Measurements from ENCODE around the gene ZFAND2B.
A peak's percentile ranks its signal among the peaks of the same experiment; 100 is the strongest.

The ZFAND2B gene

DNA sequence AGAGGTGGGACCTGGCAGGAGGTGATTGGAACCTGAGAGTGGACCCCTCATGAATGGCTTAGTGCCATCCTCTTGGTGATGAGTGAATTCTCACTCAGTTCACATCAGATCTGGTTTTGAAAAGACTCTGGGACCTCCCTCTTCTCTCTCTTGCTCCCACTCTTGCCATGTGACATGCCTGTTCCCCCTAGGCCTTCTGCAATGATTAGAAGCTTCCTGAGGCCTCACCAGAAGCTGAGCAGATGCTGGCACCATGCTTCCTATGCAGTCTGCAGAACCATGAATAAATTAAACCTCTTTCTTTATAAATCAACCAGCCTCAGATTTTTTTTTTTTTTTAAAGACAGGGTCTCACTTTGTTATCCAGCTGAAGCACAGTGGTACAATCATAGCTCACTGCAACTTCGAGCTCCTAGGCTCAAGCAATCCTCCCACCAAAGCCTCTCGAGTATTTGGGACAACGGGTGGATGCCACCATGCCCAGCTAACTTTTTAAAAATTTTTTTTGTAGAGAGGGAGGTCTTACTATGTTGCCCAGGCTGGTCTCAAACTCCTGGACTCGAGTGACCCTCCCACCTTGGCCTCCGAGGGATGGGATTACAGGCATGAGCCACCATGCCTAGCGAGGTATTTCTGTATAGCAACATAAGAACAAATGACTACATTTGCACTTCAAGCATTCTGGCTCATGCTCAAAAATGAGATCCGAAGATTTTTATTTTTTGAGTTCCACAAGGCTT is 2.0 kb upstream of the ZFAND2B start:
- DNase-seq (no peak), ATAC-seq (no peak)

DNA sequence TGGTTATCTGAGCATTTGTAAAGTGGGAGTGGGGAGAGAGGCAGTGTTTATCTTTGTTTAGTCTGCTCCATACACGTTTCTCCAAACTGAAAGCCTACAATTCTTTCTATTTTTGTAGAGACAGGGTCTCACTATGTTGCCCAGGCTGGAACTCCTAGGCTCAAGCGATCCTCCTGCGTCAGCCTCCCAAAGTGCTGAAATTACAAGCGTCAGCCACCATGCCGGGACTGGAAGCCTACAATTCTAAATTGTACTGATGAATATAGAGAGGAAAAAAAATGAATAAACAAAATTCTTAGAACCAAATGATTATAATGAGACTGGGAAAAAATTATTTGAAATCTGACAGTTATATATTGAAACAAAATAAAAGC is 1.4 kb upstream of the ZFAND2B start:
- no peak for ATAC-seq
- DNase-seq, result no peak

DNA sequence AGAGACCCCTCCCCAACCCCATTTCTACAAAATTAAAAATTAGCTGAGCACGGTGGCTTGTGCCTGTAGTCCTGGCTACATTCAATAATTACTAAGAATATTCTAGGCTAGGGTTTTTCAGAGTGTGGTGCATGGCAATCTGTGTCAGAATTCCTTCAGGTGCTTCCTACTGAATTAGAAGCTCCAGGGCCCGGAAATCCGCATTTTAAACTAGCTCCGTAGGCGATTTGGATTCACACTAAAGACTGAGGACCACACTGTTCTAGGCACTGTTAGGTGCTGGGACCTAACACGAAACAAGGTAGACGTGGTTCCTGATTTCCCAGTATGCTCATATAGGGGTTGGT is 628 bp upstream of the ZFAND2B start:
- no peak for ATAC-seq

DNA sequence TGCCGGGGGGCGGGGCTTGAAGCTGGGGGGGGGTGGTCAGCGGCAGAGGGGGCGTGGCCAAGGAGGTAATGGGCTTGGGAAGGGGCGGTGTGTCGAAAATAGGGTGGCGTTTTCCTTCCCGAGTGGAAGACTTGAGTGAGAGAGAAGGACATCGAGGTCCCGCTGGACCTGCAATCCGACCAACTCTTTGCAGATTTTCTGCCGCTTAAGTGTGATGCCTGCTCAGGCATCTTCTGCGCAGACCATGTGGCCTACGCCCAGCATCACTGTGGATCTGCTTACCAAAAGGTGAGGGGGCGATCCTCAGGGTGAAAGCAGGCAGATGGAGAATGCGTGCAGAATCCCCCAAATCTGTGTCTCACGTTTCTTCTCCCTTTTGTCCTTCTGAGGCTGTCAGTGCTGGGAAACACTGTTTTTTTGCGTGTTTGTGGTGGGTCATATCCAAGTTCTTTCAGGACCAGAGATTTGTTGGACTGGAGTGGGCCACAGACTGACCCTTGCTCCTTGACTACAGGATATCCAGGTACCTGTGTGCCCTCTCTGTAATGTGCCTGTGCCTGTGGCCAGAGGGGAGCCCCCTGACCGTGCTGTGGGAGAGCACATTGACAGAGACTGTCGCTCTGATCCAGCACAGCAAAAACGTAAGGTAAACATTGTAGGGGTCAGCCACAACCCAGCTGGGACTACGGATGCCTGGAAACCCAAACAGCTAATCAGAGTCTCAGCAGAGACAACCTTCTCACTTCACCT is 727 bp downstream of the ZFAND2B start:
- DNase-seq, result no peak

More for the DNA sequence above, 628 bp upstream of the ZFAND2B start:
- DNase-seq, result no peak

DNA sequence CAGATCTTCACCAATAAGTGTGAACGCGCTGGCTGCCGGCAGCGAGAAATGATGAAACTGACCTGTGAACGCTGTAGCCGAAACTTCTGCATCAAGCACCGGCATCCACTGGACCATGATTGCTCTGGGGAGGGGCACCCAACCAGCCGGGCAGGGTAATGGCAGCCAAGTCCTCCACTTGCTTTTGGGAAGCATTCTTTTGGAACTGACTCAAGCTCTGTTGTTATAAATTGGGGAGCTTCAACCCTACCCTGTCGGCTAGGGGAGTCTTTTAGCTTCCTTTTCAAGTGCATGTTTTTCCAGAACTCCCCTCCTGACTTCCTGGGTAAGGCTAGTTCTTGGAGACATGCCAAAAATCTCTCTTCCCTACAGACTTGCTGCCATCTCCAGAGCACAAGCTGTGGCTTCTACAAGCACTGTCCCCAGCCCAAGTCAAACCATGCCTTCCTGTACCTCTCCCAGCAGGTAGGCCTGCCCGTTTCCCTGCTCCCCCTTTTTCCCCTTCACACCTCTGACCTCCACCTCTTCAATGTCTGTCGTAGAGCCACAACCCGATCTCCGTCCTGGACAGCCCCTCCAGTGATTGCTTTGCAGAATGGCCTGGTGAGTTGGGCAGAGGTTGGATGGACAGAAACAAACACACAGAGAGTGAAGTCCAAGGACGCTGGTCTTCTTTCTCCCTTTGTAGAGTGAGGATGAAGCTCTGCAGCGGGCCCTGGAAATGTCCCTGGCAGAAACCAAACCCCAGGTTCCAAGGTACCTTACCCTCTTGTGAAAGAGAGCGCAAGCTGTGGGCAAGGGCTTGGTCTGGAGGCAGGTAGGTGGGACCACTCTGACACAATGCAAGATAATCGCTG is 1.5 kb downstream of the ZFAND2B start:
- no peak for DNase-seq

More for the DNA sequence above, 727 bp downstream of the ZFAND2B start:
- no peak for ATAC-seq

DNA sequence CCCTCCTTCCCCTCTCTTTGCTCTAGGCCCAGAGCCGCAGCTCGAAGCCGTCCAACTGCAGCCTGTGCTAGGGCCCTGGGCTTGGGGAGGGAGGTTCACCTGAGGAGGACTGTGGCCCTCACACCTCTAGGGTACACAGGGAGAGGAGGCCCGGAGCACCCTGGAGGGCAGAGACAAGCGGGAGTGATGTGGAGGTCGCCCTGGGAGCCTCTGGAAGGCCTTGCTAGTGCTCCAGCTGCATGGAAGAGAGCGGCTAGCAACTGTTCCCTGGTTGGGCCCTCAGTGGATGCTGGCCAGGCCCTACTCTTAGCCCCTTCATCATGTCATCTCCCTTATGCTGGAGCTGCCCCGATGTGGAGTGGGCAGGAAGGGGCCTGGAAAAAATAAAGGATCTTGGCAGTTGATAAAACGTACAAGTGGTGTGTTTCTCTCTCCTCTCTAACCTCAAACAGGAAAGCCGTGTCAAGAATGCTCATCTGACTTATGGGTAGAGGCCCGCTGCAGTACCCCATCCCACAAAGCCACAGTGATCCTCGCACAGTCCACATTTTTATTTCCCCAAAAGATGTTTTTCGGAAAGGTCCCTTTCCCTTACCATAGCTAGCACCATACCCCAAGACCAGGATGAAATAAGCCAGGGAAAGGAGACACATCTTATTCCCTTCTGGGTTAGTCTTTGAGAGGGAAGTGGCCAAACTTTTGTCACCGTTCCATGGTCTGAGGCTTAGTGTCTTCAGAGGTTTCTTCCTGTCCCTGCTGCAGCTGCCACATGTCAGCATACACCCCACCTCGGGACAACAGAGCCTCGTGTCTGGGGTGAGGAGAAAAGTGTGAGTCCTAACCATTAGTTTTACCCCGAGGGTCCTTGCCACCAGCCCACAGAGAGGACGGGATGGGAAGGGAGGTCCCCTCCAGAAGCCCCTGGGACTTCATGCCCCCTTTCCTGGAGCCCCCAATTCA is 2.9 kb downstream of the ZFAND2B start:
- ATAC-seq, result no peak

More for the DNA sequence above, 1.5 kb downstream of the ZFAND2B start:
- ATAC-seq, result no peak

DNA sequence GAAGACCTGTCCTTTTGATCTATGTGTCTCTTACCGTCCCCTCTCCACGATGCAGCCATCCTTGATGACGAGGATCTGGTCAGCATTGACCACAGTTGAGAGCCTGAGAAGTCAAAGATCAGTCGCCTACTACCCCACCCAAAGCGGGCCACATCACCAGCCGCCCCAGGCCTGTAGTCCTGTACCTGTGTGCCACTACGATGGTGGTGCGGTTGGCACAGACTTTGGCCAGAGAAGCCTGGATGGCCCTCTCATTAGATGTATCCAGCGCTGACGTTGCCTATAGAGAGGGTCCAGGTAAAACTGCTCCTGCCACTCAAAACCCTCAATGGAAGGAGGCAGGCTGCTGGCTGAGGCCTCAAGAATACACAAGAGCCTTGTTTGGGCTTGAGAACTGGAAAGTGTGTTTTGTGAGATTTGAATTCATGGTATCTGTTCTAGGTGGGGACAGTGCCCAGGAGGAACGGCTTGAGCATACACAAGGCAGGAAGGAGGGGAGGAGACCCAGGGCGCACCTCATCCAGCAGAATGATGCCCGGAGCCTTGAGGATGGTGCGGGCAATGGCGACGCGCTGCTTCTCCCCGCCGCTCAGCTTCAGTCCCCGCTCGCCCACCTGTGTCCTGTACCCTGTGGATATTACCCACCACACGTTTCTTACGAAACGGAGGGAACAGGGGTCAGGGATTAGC is 3.8 kb downstream of the ZFAND2B start:
- DNase-seq, result no peak

More for the DNA sequence above, 2.9 kb downstream of the ZFAND2B start:
- DNase-seq, result no peak

DNA sequence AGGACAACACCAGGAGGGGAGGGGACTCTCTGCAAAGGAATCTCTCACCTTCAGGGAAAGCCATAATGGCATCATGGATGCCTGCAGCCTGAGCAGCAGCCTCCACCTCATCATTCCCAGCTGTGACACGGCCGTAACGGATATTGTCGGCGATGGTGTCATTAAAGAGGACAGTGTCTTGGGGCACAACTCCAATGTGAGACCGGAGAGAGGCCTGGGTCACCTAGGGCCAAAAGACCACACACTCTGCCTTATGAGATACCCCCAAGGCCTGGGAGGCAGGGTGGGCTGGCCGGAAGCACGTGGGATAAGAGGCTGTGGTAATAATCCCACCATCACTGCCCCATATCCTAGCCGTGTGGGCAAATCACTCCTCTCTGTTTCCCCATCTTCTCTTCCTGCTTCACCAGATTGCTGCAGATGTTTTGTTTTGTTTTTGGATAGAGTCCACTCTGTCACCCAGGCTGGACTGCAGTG is 4.3 kb downstream of the ZFAND2B start:
- no peak for ATAC-seq
- no peak for DNase-seq

More for the DNA sequence above, 3.8 kb downstream of the ZFAND2B start:
- ATAC-seq, result no peak

DNA sequence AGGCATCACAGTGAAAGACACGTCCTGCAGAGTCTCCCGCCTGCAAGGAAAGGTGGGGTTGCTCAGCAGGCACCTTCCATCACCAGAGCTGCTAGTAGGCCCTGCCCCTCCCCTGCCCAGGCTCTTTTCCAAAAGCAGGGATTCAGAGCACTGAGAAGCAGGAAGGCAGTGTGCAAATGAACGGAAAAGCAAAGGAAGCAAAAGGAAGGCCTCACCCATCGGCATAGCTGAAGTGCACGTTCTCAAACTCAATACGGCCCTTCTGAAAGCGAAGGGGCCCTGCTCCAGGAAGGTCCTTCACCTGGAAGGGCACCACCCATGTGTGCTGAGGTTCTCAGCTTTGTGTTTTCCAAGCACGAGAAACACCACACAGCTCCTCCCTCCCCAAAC is 6.4 kb downstream of the ZFAND2B start:
- DNase-seq, result no peak
- no peak for ATAC-seq

DNA sequence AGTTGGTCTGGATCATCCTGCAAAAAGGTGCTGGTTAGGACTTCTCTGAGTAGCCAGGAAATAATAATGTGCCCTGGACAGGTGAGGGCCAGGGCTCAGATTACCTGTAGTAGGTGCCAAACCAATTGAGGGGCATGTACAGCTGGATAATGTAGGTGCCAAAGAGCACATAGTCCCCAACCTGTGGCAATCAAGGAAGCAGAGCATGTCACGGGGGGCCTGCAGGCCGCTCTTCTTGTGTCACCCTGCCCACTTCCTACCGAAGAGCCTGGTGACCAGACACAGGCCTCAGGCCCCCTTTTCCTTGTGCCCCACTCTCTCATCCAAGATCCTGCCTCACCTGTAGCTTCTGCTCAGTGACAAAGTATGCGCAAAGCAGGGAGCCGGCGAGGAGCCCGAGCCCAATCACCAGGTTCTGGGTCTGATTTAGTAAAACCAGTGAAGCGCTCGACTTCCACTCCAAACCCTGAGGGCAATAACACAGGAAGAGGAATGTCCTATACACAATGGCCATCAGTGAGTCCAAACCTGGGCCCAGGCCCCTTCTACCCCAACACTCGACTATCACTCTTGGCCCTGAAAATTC is 7.0 kb downstream of the ZFAND2B start:
- DNase-seq (no peak), ATAC-seq (no peak)

DNA sequence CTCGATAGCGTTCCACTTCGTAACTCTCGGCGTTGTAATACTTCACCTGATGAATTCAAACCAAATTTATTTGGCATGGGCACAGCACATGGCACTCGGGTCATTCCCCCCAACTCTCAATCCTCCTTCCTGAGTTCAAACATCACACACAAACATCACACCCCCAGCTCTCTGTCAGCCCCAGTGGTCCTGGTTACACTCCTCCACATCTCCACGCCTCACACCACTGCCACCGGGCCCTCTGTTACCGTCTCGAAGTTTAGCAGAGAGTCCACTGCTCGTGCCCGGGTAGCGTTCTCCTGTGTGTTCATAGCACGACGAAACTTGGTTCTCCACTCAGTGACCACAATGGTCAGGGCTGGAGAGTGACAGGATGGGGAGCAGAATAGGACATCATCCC is 7.6 kb downstream of the ZFAND2B start:
- no peak for DNase-seq
- no peak for ATAC-seq

DNA sequence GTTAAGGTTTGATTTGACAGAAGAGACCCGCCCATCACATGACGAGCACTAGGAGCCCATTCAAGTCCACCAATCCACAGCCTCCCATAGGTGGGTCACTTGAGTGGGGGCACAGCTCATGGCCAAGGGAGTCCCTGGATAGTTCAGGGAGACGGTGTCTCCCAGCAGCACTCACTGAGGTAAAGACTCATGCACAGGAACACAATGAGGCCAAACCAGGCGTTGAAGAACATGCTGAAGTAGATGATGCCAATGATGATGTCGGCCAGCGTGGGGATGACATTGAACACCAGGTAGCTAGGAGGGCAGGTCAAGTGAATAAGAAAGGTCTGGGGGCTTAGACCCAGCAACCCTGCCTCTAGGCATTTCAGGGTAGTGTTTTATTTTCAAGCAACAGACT is 8.2 kb downstream of the ZFAND2B start:
- DNase-seq (no peak), ATAC-seq (no peak)

DNA sequence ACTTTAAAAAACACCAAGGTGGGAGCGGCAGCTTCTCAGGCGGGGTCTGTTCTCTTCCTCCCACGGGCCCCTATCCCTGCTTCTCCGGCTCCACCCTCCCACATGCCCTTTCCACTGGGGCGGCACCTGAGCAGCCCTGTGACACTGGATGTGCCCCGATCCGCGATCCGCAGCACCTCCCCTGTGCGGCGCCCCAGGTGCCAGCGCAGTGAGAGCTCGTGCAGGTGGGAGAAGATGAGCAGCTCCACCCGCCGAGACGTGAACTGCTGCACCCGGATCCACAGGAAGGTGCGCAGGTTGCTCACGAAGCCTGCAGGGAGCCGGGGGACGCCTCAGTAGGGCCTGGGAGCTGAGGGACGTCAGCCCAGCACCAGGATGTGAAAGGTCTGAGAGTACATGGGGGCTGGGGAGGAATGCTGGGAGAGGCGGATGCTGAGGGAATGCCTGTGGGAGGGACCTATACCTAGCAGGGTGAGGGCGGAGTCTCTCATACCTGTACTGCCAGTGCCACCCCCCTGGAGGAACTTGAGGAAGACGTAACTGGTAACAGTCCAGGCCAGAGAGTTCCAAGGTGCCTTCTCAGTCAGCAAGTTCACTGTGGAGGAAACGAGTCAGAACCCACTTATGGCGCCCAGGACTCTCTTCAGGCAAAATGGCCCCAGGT is 9.4 kb downstream of the ZFAND2B start:
- DNase-seq (no peak), ATAC-seq (no peak)

DNA sequence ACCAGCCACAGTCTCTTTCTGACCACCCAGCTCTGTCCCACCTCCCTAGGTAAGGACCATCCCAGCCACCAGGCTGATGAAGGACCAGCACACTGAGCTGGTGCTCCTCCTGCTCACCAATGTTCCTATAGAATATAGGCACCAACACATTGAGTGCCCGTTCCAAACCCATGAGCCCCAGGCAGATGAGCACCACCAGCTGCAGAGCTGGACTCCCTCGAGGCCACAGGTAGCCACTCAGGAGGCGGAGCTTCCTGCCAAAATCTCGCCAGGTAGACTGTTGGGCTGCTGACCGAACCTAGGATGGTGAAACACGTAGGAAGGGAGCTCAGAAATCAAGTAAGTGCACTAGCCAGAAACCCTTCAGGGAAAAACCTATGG is 9.9 kb downstream of the ZFAND2B start:
- no peak for ATAC-seq

DNA sequence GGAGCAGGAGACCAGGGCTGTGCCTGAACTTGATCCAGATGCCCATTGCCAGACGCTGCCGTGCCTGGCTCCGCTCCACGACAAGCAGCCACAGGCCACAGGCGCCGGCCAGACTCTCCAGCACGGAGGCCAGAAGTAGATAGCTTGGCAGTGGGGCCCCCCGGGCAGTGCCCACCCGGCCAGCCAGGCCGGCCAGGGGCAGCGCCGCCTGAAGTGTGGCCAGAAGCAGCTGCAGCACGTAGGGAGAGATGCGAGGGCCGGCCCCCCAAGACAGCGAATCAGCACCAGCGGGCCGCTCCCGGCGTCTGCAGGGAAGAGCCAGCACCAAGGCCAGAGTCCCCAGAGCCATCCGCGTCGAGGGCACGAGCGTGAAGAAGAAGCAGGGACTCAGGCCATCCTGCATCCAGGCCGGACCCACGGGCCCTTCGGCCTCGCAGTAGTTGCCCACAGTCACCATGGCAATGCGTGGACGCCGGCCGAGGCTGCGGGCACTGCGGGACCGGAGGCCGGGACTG is 11.7 kb downstream of the ZFAND2B start:
- DNase-seq (peak; percentile 49), ATAC-seq (peak; percentile 28)

More for the DNA sequence above, 9.9 kb downstream of the ZFAND2B start:
- no peak for DNase-seq

DNA sequence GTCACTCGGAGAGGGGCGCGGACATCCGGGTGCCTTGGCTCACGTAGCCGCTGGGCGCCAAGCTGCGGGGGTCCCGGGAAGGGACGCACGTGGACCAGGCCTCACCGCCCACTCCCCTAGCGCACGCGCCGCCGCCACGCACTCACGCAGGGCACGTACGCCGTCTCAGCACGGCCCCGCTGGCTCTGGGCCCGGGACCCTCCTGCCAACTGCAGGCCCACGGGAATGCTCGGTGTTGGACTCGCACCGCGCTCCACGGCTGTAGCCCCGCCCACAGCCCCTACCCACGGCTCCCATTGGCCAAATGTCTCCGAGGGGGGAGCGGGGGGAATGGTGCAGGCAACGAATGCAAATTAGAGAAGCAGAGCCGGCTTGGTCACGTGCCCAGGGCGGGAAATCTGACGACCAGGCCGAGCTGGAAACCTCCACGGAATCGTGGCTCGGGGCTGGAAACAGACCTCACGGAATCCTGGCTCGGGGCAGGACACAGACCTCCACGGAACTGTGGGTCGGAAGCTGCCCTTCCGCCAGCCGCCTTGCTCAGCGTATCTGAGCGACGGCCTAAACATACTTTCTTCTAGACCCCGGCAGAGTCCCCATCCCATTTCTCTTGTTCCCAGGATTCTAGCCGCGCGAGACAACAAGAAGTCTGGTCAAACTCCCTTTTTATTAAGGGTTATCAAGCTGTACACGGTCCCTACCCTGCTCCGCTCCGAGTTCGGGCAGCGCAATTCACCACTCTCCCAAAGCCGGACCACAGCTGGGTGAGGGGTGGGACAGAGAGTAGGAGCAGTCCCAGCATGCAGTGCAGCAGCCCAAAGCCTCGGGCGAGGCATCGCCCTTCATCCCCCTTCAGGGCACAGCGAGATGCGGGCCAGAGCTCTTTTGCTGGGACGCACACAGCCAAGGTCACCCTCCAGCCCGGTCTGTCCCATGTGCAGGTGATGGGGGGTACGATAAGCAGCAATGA is 12.4 kb downstream of the ZFAND2B start, which contains the start of gene ABCB6:
TSS of gene ABCB6 (minus strand) at position 227 of the 970 bp plus-strand sequence. CDS start 285 bp downstream, outside the sequence.
- ATAC-seq, result peak; percentile 79
- peak; percentile 90 for DNase-seq

DNA sequence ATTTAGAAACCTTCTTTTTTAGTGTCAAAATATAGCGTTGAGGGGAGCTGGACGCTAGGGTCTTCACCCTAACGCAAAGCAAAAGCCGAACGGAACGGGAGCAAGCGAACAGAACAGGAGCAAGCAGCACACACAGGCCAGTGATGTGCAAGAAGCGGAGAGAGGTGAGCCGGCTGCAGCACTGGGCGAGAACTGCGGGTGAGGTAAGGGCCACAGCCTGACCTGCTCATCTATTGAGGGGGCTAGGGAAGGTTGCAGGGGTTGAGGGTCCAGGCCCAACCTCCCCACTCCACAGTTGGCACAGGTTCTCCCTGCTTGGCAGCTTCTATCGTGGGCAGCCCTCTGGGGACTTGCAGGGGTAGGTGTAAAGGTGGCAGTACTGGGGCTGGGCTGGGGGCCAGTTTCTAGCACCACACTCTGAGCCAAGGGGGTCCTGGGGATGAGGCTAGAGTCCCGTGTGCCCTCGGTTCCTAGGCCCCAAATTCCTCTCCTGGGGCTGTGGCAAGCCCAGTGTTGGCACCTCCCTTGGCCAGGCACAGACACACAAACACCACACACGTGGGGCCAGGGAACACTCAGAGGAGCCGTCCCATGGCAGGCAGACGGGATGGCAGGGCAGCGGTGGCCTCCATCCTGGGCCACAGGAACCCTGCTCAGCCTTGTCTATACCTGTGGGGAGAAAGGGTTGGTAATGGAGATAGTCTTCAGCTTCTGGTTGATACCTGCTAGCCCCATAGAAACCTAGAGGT is 13.4 kb downstream of the ZFAND2B start:
- ATAC-seq (no peak), DNase-seq (no peak)
